ENCODE results near the gene PLA1A. TPM values are rescaled to one million over a fixed set of nuclear protein-coding genes. Genes with fewer than 3 reads are reported as not detected.

PLA1A gene
- total RNA-seq, 6 experiments from 2014 or later = 9.9 to 30.2 (median 15.9) TPM

- TF ChIP-seq POLR2A (IDR thresholded peaks at IDR 0.05) = no peak
- no peak for TF ChIP-seq CTCF (IDR thresholded peaks at IDR 0.05)
- peak in 3 of 4 donors; percentile 44 to 61 (median 50) for ATAC-seq
- intact Hi-C loops (cut with DNase I) = no loop called here
- Histone ChIP-seq H3K36me3 (no peaks in the 10 kb centered on the region), H3K9me3 (no peaks in the 10 kb centered on the region), H3K27ac (no peak overlapping the region), H3K27me3 (no peaks in the 10 kb centered on the region), H3K4me3 (no peak overlapping the region), H3K4me1 (no peaks in the 10 kb centered on the region)
- WGBS (ENCODE audit: insufficient coverage, low coverage, low lambda C conversion rate, missing lambda C conversion rate) = 79% methylated on average over 4 of the region's 4 CpGs
- DNase-seq = no peak
These were observed 60.4 kb downstream of the PLA1A start for GRCh38 chr3:119657887-119658702.

GRCh38 chr3:119658994-119659393 is 61.3 kb downstream of the PLA1A start:
- Histone ChIP-seq H3K27me3 (no peaks in the 10 kb centered on the region), H3K4me3 (no peak overlapping the region), H3K27ac (no peak overlapping the region), H3K4me1 (no peaks in the 10 kb centered on the region), H3K36me3 (no peaks in the 10 kb centered on the region), H3K9me3 (no peaks in the 10 kb centered on the region)
- TF ChIP-seq CTCF (IDR thresholded peaks at IDR 0.05) (no peak), POLR2A (IDR thresholded peaks at IDR 0.05) (no peak)
- DNase-seq (no peak), ATAC-seq (no peak)
- 100% methylated on average over 1 of the region's 2 CpGs for WGBS (ENCODE audit: insufficient coverage, low coverage, low lambda C conversion rate, missing lambda C conversion rate)
- intact Hi-C loops (cut with DNase I) = no loop called here

GRCh38 chr3:119659606-119660291 is 62.1 kb downstream of the PLA1A start:
- ATAC-seq (peak in 1 of 4 donors; percentile 20), DNase-seq (no peak)
- Histone ChIP-seq H3K9me3 (no peaks in the 10 kb centered on the region), H3K36me3 (no peaks in the 10 kb centered on the region), H3K27ac (no peak overlapping the region), H3K4me3 (no peak overlapping the region), H3K4me1 (no peaks in the 10 kb centered on the region), H3K27me3 (no peaks in the 10 kb centered on the region)
- intact Hi-C loops (cut with DNase I) = no loop called here
- WGBS (ENCODE audit: insufficient coverage, low coverage, low lambda C conversion rate, missing lambda C conversion rate) = 74% methylated on average over 3 of the region's 9 CpGs
- TF ChIP-seq POLR2A (IDR thresholded peaks at IDR 0.05) (no peak), CTCF (IDR thresholded peaks at IDR 0.05) (no peak)

- ATAC-seq (no peak), DNase-seq (no peak)
- Histone ChIP-seq H3K9me3 (no peaks in the 10 kb centered on the region), H3K4me1 (no peaks in the 10 kb centered on the region), H3K36me3 (no peaks in the 10 kb centered on the region), H3K27ac (no peak within 1 kb of the TSS), H3K27me3 (no peaks in the 10 kb centered on the region), H3K4me3 (no peak within 1 kb of the TSS)
- 74% methylated on average over 6 of the region's 9 CpGs for WGBS (ENCODE audit: insufficient coverage, low coverage, low lambda C conversion rate, missing lambda C conversion rate)
- intact Hi-C loops (cut with DNase I) = no loop called here
- TF ChIP-seq POLR2A (IDR thresholded peaks at IDR 0.05) (no peak), CTCF (IDR thresholded peaks at IDR 0.05) (no peak)
These were observed 63.1 kb downstream of the PLA1A start, which contains the start of gene POPDC2 for GRCh38 chr3:119660474-119661440. POPDC2 (minus strand) TSS chr3:119660589; CDS start chr3:119660423, 166 bp downstream.
